ENCODE measurements around the gene ADGRL4.

GRCh38 chr1:78950826-78951225 is 55.7 kb downstream of the ADGRL4 start:
- TF ChIP-seq FOXA1 (IDR thresholded peaks at IDR 0.05) (no peak), NFRKB (IDR thresholded peaks at IDR 0.05) (no peak), FOXM1 (IDR thresholded peaks at IDR 0.05; ENCODE audit: borderline replicate concordance) (no peak)

Measured in HEK293T (cell line).